GM21390 (cell line): ENCODE data around the gene SIRPB2.

ENCODE experiments used
- ATAC-seq: cut with Tn5 transposase; IDR thresholded peaks from one replicate; pipeline ENCODE4 v1.9.1; 2021; ENCODE audit not compliant: unreplicated experiment

SIRPB2 gene

GRCh38 chr20:1491281-1491840 is at the start of gene SIRPB2:
Gene SIRPB2, minus strand, starts transcription at chr20:1491420. Its CDS starts 61 bp downstream, at chr20:1491359.
- no peak for ATAC-seq

GRCh38 chr20:1539816-1540419 is 48.7 kb upstream of the SIRPB2 start:
- ATAC-seq: no peak

GRCh38 chr20:1538655-1539054 is 47.4 kb upstream of the SIRPB2 start:
- ATAC-seq: no peak

- no peak for ATAC-seq
Measured at GRCh38 chr20:1537731-1538058, 46.5 kb upstream of the SIRPB2 start.

GRCh38 chr20:1536893-1537730 is 45.9 kb upstream of the SIRPB2 start:
- ATAC-seq: no peak

GRCh38 chr20:1535420-1536175 is 44.4 kb upstream of the SIRPB2 start:
- ATAC-seq: peak; percentile 91

- no peak for ATAC-seq
Measured at GRCh38 chr20:1534526-1534925, 43.3 kb upstream of the SIRPB2 start.

- ATAC-seq: no peak
Measured at GRCh38 chr20:1533059-1533458, 41.8 kb upstream of the SIRPB2 start.

- no peak for ATAC-seq
Measured at GRCh38 chr20:1528811-1529210, 37.6 kb upstream of the SIRPB2 start.

GRCh38 chr20:1527923-1528322 is 36.7 kb upstream of the SIRPB2 start:
- ATAC-seq: no peak

GRCh38 chr20:1526896-1527295 is 35.7 kb upstream of the SIRPB2 start:
- ATAC-seq: no peak

- no peak for ATAC-seq
Measured at GRCh38 chr20:1526310-1526709, 35.1 kb upstream of the SIRPB2 start.

- no peak for ATAC-seq
Measured at GRCh38 chr20:1524004-1524403, 32.8 kb upstream of the SIRPB2 start.

- no peak for ATAC-seq
Measured at GRCh38 chr20:1517010-1517409, 25.8 kb upstream of the SIRPB2 start.

- no peak for ATAC-seq
Measured at GRCh38 chr20:1513801-1514200, 22.6 kb upstream of the SIRPB2 start.

- no peak for ATAC-seq
Measured at GRCh38 chr20:1509237-1509636, 18.0 kb upstream of the SIRPB2 start.

GRCh38 chr20:1508574-1508973 is 17.4 kb upstream of the SIRPB2 start:
- no peak for ATAC-seq

GRCh38 chr20:1507276-1507675 is 16.1 kb upstream of the SIRPB2 start:
- no peak for ATAC-seq

GRCh38 chr20:1505871-1506270 is 14.7 kb upstream of the SIRPB2 start:
- no peak for ATAC-seq

- ATAC-seq: no peak
Measured at GRCh38 chr20:1505361-1505760, 14.1 kb upstream of the SIRPB2 start.

GRCh38 chr20:1503564-1504227 is 12.5 kb upstream of the SIRPB2 start:
- ATAC-seq: peak; percentile 96
